GM19099 (cell line): Measurements from ENCODE around the gene CADM1.

Experiments
- POLR2A ChIP-seq: IDR thresholded peaks from 3 replicates; pipeline ENCODE4 v1.6.1; 2011; ENCODE audit warnings: low read depth; ENCODE audit not compliant: insufficient read length; ENCODE audit errors: extremely low read depth

CADM1 gene

GRCh38 chr11:115349335-115350017 is 154.7 kb downstream of the CADM1 start:
- TF ChIP-seq POLR2A: no peak

GRCh38 chr11:115348416-115348815 is 155.8 kb downstream of the CADM1 start:
- no peak for TF ChIP-seq POLR2A

- TF ChIP-seq POLR2A: no peak
Observed at GRCh38 chr11:115347106-115347505, 157.1 kb downstream of the CADM1 start.

GRCh38 chr11:115345840-115346239 is 158.4 kb downstream of the CADM1 start:
- no peak for TF ChIP-seq POLR2A

GRCh38 chr11:115345361-115345760 is 158.9 kb downstream of the CADM1 start:
- no peak for TF ChIP-seq POLR2A

- no peak for TF ChIP-seq POLR2A
Observed at GRCh38 chr11:115344846-115345245, 159.4 kb downstream of the CADM1 start.

GRCh38 chr11:115342142-115342541 is 162.1 kb downstream of the CADM1 start:
- no peak for TF ChIP-seq POLR2A

- TF ChIP-seq POLR2A: no peak
Observed at GRCh38 chr11:115340874-115341273, 163.3 kb downstream of the CADM1 start.

- TF ChIP-seq POLR2A: no peak
Observed at GRCh38 chr11:115338476-115338875, 165.7 kb downstream of the CADM1 start.

- TF ChIP-seq POLR2A: no peak
Observed at GRCh38 chr11:115334932-115335788, 169.1 kb downstream of the CADM1 start.

GRCh38 chr11:115333949-115334348 is 170.3 kb downstream of the CADM1 start:
- no peak for TF ChIP-seq POLR2A

- no peak for TF ChIP-seq POLR2A
Observed at GRCh38 chr11:115333121-115333520, 171.1 kb downstream of the CADM1 start.

- no peak for TF ChIP-seq POLR2A
Observed at GRCh38 chr11:115330684-115331482, 173.3 kb downstream of the CADM1 start.

- no peak for TF ChIP-seq POLR2A
Observed at GRCh38 chr11:115326526-115326925, 177.7 kb downstream of the CADM1 start.

- no peak for TF ChIP-seq POLR2A
Observed at GRCh38 chr11:115325523-115325922, 178.7 kb downstream of the CADM1 start.
